PC-9 (cell line): ENCODE results near the gene TMEM176A. TPM values are rescaled to one million over a fixed set of nuclear protein-coding genes. Genes with fewer than 3 reads are reported as not detected.

ENCODE experiments used
- BruUV-seq: library from RNA; stranded (reverse); fragments of 400-500 nt; replicated peaks from 2 replicates; lab custom pipeline; 2021; lab: Mats Ljungman, UMichigan
- CTCF ChIA-PET: fragments of 300-600 bp; sonication (Branson Sonifier 250); formaldehyde crosslinking; loops from one replicate; lab custom pipeline; 2022; ENCODE audit warnings: antibody characterized with exemption; lab: Charles Lee
- POLR2A ChIA-PET: fragments of 300-600 bp; sonication (Branson Sonifier 250); formaldehyde crosslinking; loops from one replicate; lab custom pipeline; 2022; ENCODE audit warnings: antibody characterized with exemption; ENCODE audit not compliant: unreplicated experiment; lab: Charles Lee
- DNase-seq, 2 experiments: peaks; one replicate each; pipeline versions ENCODE4 v3.0.0 to v3.0.0-alpha.2; 2015 to 2022; ENCODE audit warnings: mixed read lengths in 1 of 2
- H2AFZ ChIP-seq: fragments of 200-600 bp; sonication (generic); 2 replicates; pipeline ENCODE4 v1.8.1; 2017; ENCODE audit warnings: antibody characterized with exemption
- H3F3A ChIP-seq: fragments of 200-600 bp; sonication (generic); 2 replicates; pipeline ENCODE4 v1.8.1; 2017; ENCODE audit warnings: antibody characterized with exemption, mild to moderate bottlenecking, low read depth; ENCODE audit not compliant: insufficient read depth
- H3K27ac ChIP-seq: fragments of 200-600 bp; sonication (generic); 2 replicates; pipeline ENCODE4 v1.6.1; 2016; ENCODE audit warnings: mixed run types
- H3K27me3 ChIP-seq: fragments of 200-600 bp; sonication (generic); 2 replicates; pipeline ENCODE4 v1.6.1; 2016; ENCODE audit warnings: low read depth, mixed run types; ENCODE audit not compliant: insufficient read depth
- H3K36me3 ChIP-seq: fragments of 200-600 bp; sonication (generic); 2 replicates; pipeline ENCODE4 v1.6.1; 2016; ENCODE audit warnings: low read depth, mixed run types
- H3K4me1 ChIP-seq: fragments of 200-600 bp; sonication (generic); replicated peaks from 2 replicates; pipeline ENCODE4 v1.6.1; 2016; ENCODE audit warnings: mixed run types; ENCODE audit not compliant: insufficient read depth
- H3K4me2 ChIP-seq: fragments of 200-600 bp; sonication (generic); 2 replicates; pipeline ENCODE4 v1.6.1; 2017; ENCODE audit warnings: mixed run types
- H3K4me3 ChIP-seq: fragments of 200-600 bp; sonication (generic); 2 replicates; pipeline ENCODE4 v1.6.1; 2016; ENCODE audit warnings: mixed run types
- H3K79me2 ChIP-seq: fragments of 200-600 bp; sonication (generic); 2 replicates; pipeline ENCODE4 v1.6.1; 2017; ENCODE audit warnings: low read depth, mixed run types
- H3K9me2 ChIP-seq: fragments of 200-600 bp; sonication (generic); 2 replicates; pipeline ENCODE4 v1.8.1; 2017; ENCODE audit warnings: mild to moderate bottlenecking; ENCODE audit not compliant: insufficient read depth
- H3K9me3 ChIP-seq: fragments of 200-600 bp; sonication (generic); 2 replicates; pipeline ENCODE4 v1.8.1; 2016; ENCODE audit warnings: low read depth; ENCODE audit not compliant: insufficient read depth
- H4K20me1 ChIP-seq: fragments of 200-600 bp; sonication (generic); 2 replicates; pipeline ENCODE4 v1.8.1; 2017; ENCODE audit not compliant: insufficient read depth
- EZH2 ChIP-seq: fragments of 200-600 bp; sonication (generic); IDR thresholded peaks from 2 replicates; pipeline ENCODE4 v1.8.0; 2017; ENCODE audit warnings: antibody characterized with exemption, low read depth
- intact Hi-C: fragments of 100-400 bp; cut with micrococcal nuclease; formaldehyde crosslinking; loops from one replicate; pipeline ENCODE4 v1.10.0; 2022; ENCODE audit not compliant: unreplicated experiment
- total RNA-seq: library from RNA; stranded (reverse); gene quantifications from 2 replicates; pipeline ENCODE4 v1.2.3, GENCODE V29; 2021
- TF ChIP-seq, protein P1 (sequence below): fragments of 200-600 bp; sonication (generic); conservative IDR thresholded peaks from 2 replicates; pipeline ENCODE4 v1.6.1; 2017; ENCODE audit warnings: mixed run types, antibody characterized with exemption, mild to moderate bottlenecking, moderate library complexity

Gene TMEM176A
- total RNA-seq, 1 experiment from 2014 or later, result not detected

DNA sequence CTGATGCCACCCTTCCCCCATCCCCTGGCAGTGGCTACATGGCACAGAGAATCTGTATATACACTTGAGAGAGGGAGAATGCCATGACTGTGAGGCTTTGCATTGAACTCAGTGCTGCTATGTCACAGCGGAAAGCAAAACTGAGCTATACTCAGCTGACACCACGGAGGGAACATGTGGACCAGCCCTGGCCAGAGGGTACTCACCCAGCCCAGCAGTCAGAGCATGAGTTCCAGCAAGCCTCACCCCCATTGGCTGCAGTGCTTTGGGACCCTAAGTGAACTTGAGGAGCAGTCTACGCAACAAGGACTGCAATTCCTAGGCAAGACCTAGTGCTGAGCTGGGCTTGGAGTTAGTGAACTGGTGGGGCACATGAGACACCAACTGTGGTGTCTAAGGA, 41.4 kb downstream of the TMEM176A start:
- Histone ChIP-seq H3K4me1 (no peaks in the 10 kb centered on the region), H3K27me3 (peaks cover 91% of the 10 kb centered on the region), H3K9me3 (no peaks in the 10 kb centered on the region), H3K36me3 (no peaks in the 10 kb centered on the region), H3K4me3 (no peak overlapping the region), H3K9me2 (no peaks in the 10 kb centered on the region), H2AFZ (no peak overlapping the region), H3K4me2 (no peak overlapping the region), H3K79me2 (no peaks in the 10 kb centered on the region), H3F3A (no peaks in the 10 kb centered on the region), H3K27ac (no peak overlapping the region), H4K20me1 (no peaks in the 10 kb centered on the region)
- POLR2A ChIA-PET, result no interaction called here
- no peak for DNase-seq
- TF ChIP-seq EZH2, result no peak
- TF ChIP-seq, protein P1, sequence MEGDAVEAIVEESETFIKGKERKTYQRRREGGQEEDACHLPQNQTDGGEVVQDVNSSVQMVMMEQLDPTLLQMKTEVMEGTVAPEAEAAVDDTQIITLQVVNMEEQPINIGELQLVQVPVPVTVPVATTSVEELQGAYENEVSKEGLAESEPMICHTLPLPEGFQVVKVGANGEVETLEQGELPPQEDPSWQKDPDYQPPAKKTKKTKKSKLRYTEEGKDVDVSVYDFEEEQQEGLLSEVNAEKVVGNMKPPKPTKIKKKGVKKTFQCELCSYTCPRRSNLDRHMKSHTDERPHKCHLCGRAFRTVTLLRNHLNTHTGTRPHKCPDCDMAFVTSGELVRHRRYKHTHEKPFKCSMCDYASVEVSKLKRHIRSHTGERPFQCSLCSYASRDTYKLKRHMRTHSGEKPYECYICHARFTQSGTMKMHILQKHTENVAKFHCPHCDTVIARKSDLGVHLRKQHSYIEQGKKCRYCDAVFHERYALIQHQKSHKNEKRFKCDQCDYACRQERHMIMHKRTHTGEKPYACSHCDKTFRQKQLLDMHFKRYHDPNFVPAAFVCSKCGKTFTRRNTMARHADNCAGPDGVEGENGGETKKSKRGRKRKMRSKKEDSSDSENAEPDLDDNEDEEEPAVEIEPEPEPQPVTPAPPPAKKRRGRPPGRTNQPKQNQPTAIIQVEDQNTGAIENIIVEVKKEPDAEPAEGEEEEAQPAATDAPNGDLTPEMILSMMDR, result no peak
- no TSS peak for BruUV-seq
- CTCF ChIA-PET, result no interaction called here
- intact Hi-C loops, result no loop called here

DNA sequence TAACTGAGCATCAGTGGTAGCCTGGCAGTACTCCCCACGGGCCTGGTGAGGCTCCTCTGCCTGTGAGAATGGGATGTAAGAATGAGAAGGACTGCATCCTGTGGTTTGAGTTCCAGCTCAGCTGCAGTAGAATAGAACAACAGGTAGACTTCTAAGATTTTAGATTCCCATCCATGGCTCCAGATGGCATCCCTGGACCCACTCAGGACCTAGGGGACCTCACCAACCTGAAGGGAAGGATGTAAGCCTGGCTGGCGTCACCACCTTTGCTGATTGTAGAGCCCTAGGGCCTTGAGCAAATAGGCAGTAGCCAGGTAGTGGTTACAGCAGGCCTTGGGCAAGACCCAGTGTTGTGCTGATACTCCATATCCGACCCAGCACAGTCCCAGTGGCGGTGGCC, 42.1 kb downstream of the TMEM176A start:
- Histone ChIP-seq H3K36me3 (no peaks in the 10 kb centered on the region), H3K4me3 (no peak overlapping the region), H3K4me2 (no peak overlapping the region), H3K27ac (no peak overlapping the region), H3K4me1 (no peaks in the 10 kb centered on the region), H2AFZ (no peak overlapping the region), H4K20me1 (no peaks in the 10 kb centered on the region), H3K9me3 (no peaks in the 10 kb centered on the region), H3F3A (no peaks in the 10 kb centered on the region), H3K27me3 (peaks cover 95% of the 10 kb centered on the region), H3K9me2 (no peaks in the 10 kb centered on the region), H3K79me2 (no peaks in the 10 kb centered on the region)
- TF ChIP-seq, protein P1, result no peak
- TF ChIP-seq EZH2, result no peak
- intact Hi-C loops, result no loop called here
- BruUV-seq, result no TSS peak
- ChIA-PET CTCF (no interaction called here), POLR2A (no interaction called here)
- DNase-seq, result no peak

DNA sequence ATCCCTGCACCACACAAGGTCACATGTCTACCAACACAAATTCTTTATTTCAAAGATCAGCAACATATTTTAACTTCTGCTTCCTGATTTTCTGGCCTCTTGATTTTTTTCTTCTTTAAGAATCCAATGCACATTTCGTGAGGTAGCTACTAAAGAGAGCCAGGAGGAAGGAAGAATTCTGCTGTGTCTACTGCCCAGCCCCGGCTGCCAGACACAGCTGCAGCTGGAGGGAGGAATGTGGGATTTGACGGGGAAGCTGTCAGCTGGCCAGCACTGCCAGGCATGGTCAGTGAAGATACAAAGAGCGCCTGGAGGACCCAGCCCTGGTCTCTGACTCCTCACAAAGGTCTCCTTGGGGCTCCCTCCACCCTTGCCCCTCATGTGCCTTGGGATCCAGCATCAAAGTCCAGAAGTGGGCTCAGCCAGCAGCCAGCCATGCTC, 44.9 kb downstream of the TMEM176A start:
- H3K9me2 ChIP-seq, result no peaks in the 10 kb centered on the region
- no peaks in the 10 kb centered on the region for H3K79me2 ChIP-seq
- no peak for TF ChIP-seq EZH2
- no peaks in the 10 kb centered on the region for H3K4me1 ChIP-seq
- peaks cover 96% of the 10 kb centered on the region for H3K27me3 ChIP-seq
- H3K4me2 ChIP-seq, result no peak overlapping the region
- H3K36me3 ChIP-seq, result no peaks in the 10 kb centered on the region
- no peak overlapping the region for H3K27ac ChIP-seq
- CTCF ChIA-PET, result no interaction called here
- no peak overlapping the region for H3K4me3 ChIP-seq
- H3K9me3 ChIP-seq, result no peaks in the 10 kb centered on the region
- intact Hi-C loops, result no loop called here
- no peak overlapping the region for H2AFZ ChIP-seq
- H4K20me1 ChIP-seq, result no peaks in the 10 kb centered on the region
- no TSS peak for BruUV-seq
- no peaks in the 10 kb centered on the region for H3F3A ChIP-seq
- POLR2A ChIA-PET, result no interaction called here
- DNase-seq, result no peak
